Measurements from ENCODE around the gene SLC35B1. TPM values are rescaled to one million over a fixed set of nuclear protein-coding genes. Genes with fewer than 3 reads are reported as not detected.

SLC35B1 gene
- total RNA-seq, 1 experiment from 2014 or later: 228 TPM

DNA sequence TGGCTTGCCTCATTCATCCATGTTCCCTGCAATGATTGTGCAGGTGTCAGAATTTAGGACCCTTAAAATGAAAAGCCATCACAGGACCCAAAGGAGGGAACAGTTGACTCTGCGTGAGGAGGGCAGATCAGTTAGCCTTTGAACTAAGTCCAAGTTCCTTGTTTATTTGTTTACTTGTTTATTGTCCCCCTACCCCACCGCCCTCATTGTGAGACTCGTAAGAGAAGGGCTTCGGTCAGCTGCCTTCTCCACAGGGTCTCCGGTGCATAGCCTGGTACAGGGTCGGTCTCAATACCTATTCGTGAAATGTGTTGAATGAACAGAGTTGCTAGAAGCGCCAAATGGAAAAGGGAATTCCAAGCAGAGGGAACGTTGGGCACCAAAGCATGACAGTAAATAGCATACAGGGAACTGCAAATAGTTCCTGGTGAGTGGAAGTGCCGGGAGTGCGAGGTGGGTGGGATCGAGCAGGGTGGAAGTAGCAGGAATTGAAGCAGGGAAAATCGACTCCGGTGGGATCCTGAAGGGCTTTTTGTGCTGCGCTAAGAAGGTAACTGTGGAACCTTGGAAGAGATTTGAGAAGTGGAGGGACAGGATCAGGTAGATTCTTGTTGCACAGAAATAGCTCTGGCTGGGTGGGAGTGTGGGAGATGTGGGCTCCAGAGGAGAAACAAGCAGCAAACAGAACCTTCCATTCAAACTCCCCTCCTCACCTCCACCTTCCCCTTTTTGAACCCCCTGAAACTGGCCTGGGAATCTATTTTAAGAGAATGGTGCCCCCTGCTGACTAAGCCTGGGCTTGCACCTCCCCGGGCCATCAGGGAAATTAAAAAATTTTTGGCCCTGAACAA, 12.7 kb downstream of the SLC35B1 start:
- BruUV-seq (replicated peaks): no TSS peak

GRCh38 chr17:49692751-49693150, 15.0 kb downstream of the SLC35B1 start:
- Histone ChIP-seq H3K27me3 (replicated peaks; ENCODE audit: control insufficient read depth, insufficient read depth, low read length) (no peaks in the 10 kb centered on the region), H3K36me3 (ENCODE audit: control insufficient read depth, insufficient read depth, low read length) (no peaks in the 10 kb centered on the region), H3K4me3 (ENCODE audit: low read depth, low read length) (no peak overlapping the region), H3K9me3 (no peaks in the 10 kb centered on the region), H3K4me1 (peaks cover 5% of the 10 kb centered on the region)
- TF ChIP-seq CTCF (IDR thresholded peaks at IDR 0.05; ENCODE audit: insufficient read depth in 1 of 2, low read depth in 1 of 2, low read length in 1 of 2, severe bottlenecking in 1 of 2, unreplicated experiment in 1 of 2): no peak
- intact Hi-C loops (cut with micrococcal nuclease; ENCODE audit: unreplicated experiment): no loop called here
- peaks cover 14% of the 10 kb centered on the region for H3K4me1 Mint-ChIP-seq (ENCODE audit: low read depth, unreplicated experiment)
- no peaks in the 10 kb centered on the region for H3K36me3 Mint-ChIP-seq (ENCODE audit: insufficient read depth, unreplicated experiment)
- BruUV-seq (replicated peaks): no TSS peak
- H3K4me3 Mint-ChIP-seq (ENCODE audit: unreplicated experiment): no peak overlapping the region
- no peak overlapping the region for H3K27ac Mint-ChIP-seq (ENCODE audit: unreplicated experiment)
- peak in 1 of 2 experiments; percentile 46 for DNase-seq
- ChIA-PET CTCF (interaction anchor here (0.5 to 2.5 kb wide), 5 partner anchors 8 to 125 kb away, joined by 3 to 11 read pairs (median 5); partner anchors contain the start of gene SLC35B1), POLR2A (no interaction called here)
- peaks cover 5% of the 10 kb centered on the region for H3K27me3 Mint-ChIP-seq (ENCODE audit: insufficient read depth, unreplicated experiment)
- no peaks in the 10 kb centered on the region for H3K9me3 Mint-ChIP-seq (ENCODE audit: unreplicated experiment)

More for the DNA sequence above, 12.7 kb downstream of the SLC35B1 start:
- no peak overlapping the region for H3K4me3 ChIP-seq (ENCODE audit: low read depth, low read length)
- H3K9me3 Mint-ChIP-seq (ENCODE audit: unreplicated experiment): no peaks in the 10 kb centered on the region
- no peaks in the 10 kb centered on the region for H3K27me3 ChIP-seq (replicated peaks; ENCODE audit: control insufficient read depth, insufficient read depth, low read length)
- peak overlapping the region; percentile 48 for H3K4me3 Mint-ChIP-seq (ENCODE audit: unreplicated experiment)
- CTCF ChIA-PET: interaction anchor here (0.5 to 8.6 kb wide), 10 partner anchors 9 to 138 kb away, joined by 3 to 114 read pairs (median 4); partner anchors contain the start of genes FAM117A and NXPH3
- no peaks in the 10 kb centered on the region for H3K36me3 ChIP-seq (ENCODE audit: control insufficient read depth, insufficient read depth, low read length)
- intact Hi-C loops (cut with micrococcal nuclease; ENCODE audit: unreplicated experiment): loop anchor here (1.0 to 2.0 kb wide), 3 partner anchors 76 to 127 kb away; partner anchors contain the start of gene NXPH3
- no peaks in the 10 kb centered on the region for H3K9me3 ChIP-seq
- H3K27me3 Mint-ChIP-seq (ENCODE audit: insufficient read depth, unreplicated experiment): peaks cover 5% of the 10 kb centered on the region
- TF ChIP-seq CTCF (IDR thresholded peaks at IDR 0.05; ENCODE audit: insufficient read depth in 1 of 2, low read depth in 1 of 2, low read length in 1 of 2, severe bottlenecking in 1 of 2, unreplicated experiment in 1 of 2): peak; percentile 99 to 100
- POLR2A ChIA-PET: no interaction called here
- H3K4me1 Mint-ChIP-seq (ENCODE audit: low read depth, unreplicated experiment): peaks cover 18% of the 10 kb centered on the region
- no peaks in the 10 kb centered on the region; the same call in 1 of the 2 replicates for H3K4me1 ChIP-seq
- H3K36me3 Mint-ChIP-seq (ENCODE audit: insufficient read depth, unreplicated experiment): peaks cover 7% of the 10 kb centered on the region
- DNase-seq: peak; percentile 69 to 84
- H3K27ac Mint-ChIP-seq (ENCODE audit: unreplicated experiment): no peak overlapping the region

GRCh38 chr17:49691677-49692191, 16.0 kb downstream of the SLC35B1 start:
- no peaks in the 10 kb centered on the region for H3K9me3 Mint-ChIP-seq (ENCODE audit: unreplicated experiment)
- H3K36me3 ChIP-seq (ENCODE audit: control insufficient read depth, insufficient read depth, low read length): no peaks in the 10 kb centered on the region
- POLR2A ChIA-PET: no interaction called here
- H3K4me1 Mint-ChIP-seq (ENCODE audit: low read depth, unreplicated experiment): peaks cover 15% of the 10 kb centered on the region
- peaks cover 5% of the 10 kb centered on the region for H3K27me3 Mint-ChIP-seq (ENCODE audit: insufficient read depth, unreplicated experiment)
- peak in 1 of 2 experiments; percentile 37 for DNase-seq
- TF ChIP-seq CTCF (IDR thresholded peaks at IDR 0.05; ENCODE audit: insufficient read depth in 1 of 2, low read depth in 1 of 2, low read length in 1 of 2, severe bottlenecking in 1 of 2, unreplicated experiment in 1 of 2): no peak
- H3K4me1 ChIP-seq: peaks cover 5% of the 10 kb centered on the region
- no peaks in the 10 kb centered on the region for H3K36me3 Mint-ChIP-seq (ENCODE audit: insufficient read depth, unreplicated experiment)
- H3K9me3 ChIP-seq: no peaks in the 10 kb centered on the region
- CTCF ChIA-PET: interaction anchor here (0.6 to 2.5 kb wide), 9 partner anchors 17 to 166 kb away, joined by 3 to 11 read pairs (median 5); partner anchors contain the start of genes NXPH3 and SLC35B1
- no peak overlapping the region for H3K4me3 ChIP-seq (ENCODE audit: low read depth, low read length)
- intact Hi-C loops (cut with micrococcal nuclease; ENCODE audit: unreplicated experiment): no loop called here
- H3K4me3 Mint-ChIP-seq (ENCODE audit: unreplicated experiment): no peak overlapping the region
- no TSS peak for BruUV-seq (replicated peaks)
- H3K27me3 ChIP-seq (replicated peaks; ENCODE audit: control insufficient read depth, insufficient read depth, low read length): no peaks in the 10 kb centered on the region
- no peak overlapping the region for H3K27ac Mint-ChIP-seq (ENCODE audit: unreplicated experiment)

All from Caco-2 (cell line).